HT1080 (cell line): ENCODE results near the gene RAD51B. TPM values are rescaled to one million over a fixed set of nuclear protein-coding genes. Genes with fewer than 3 reads are reported as not detected.

ENCODE experiments used
- DNase-seq: peaks from one replicate; pipeline ENCODE4 v3.0.0-alpha.2; 2015; ENCODE audit warnings: low read depth
- total RNA-seq: library from RNA; depleted of rRNA; stranded (reverse); fragments of >200 nt; shearing (Covaris generic); gene quantifications from 2 replicates; pipeline ENCODE4 v1.2.3, GENCODE V29; 2014

RAD51B gene
- total RNA-seq, 1 experiment from 2014 or later: 8.5 TPM

DNA sequence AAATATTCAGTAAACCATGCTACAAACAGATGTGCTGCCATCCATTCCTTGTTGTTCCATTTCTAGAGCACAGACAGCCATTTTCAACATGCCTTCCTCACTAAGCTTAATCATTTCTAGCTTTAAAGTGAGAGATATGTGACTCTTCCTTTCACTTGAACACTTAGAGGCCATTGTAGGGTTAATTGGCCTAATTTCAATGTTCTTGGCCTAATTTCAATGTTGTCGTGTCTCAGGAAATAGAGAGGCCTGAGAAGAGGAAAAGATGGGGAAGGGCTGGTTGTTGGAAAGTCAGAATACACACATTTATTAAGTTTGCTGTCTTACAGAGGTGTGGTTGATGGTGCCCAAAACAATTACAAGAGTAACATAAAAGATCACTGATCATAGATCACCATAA is 538.2 kb downstream of the RAD51B start:
- no peak for DNase-seq

DNA sequence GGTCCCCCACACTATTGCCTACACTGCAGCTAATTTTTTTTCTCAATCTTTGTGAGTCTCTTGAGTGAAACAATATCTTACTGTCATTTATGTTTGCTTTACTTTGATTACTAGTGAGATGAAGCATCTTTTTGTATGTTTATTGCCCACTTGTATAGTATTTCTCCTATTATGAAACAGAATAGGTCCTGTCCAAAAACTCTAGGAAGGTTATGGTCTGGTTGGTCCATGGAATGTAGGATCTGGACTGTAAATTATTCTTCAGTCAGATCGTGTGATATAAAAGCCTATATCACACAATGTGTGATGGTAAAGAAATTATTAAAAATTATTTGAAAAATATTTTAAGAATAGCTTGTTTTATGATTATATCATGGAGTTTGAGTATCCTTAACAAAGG is 538.9 kb downstream of the RAD51B start:
- no peak for DNase-seq

DNA sequence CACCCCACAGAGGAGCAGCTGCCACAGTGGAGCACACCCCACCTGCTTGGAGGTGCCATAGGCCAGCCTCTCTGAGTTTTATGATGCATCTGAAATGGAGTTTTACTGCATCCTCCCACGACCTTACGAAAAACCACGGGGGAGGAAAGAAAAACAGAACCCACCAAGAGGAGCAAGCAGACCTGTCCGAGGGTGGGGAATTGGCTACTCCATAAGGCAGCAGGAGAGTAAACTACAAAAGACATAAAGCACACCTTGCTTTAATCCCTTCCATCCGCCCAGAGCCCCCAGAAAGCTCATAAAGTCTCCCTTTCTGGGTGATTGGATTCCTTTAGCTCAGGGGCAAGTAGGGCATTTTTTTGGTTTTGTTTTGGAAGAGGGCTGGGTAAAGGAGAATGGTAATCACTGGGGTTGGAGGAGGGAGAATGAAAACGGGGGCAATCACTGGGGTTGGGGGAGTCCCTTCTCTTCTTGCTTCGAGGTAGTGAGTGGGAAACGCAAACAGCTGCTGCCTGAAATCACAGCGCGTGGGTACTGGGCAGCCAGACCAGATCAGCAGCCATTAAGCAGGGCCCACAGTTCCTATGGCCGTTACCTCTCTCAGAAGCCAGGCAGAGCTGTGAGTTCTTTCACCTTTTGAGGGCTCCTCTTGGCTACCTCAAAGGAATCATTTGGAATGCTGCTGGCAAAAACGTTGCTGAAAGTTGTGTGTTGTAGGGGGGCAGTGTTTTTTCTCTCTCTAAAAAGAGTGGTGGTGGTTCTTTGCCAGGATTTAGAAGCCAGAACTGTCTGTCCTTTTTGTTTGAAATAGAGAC is 539.6 kb downstream of the RAD51B start:
- no peak for DNase-seq

DNA sequence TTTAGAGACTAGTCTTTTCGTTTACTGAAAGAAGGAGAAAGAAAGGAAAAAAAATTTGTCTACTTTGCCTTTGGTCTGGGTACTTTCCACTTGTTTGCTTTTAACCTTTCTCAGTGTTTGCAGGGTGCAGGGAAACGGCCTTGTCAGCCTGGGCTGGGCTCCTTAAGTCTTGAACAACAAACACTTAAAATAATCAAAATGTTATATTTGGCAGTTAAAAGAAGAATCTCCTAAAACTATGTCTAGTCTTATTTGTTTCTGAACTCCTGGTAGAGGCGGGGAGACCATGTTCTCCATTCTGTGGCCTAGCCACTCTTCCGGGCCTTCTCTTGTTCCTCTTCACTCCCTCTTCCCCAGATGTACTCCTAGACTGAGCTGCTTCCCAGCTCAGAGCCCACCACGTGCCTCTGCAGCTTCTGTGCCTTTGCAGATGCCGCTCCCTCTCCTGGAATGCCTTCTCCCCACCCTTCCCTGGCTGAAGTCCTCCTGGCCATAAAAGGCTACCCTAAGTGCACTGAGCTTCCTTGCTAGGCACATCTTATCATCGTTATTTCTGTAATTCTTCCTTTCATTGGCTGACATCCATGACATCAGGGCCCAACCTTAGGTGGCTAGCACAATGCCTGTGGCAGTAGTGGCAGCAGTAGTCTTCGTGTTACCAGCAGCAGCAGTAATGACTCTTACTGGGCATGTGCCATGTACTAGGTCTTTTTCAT is 540.4 kb downstream of the RAD51B start:
- no peak for DNase-seq

DNA sequence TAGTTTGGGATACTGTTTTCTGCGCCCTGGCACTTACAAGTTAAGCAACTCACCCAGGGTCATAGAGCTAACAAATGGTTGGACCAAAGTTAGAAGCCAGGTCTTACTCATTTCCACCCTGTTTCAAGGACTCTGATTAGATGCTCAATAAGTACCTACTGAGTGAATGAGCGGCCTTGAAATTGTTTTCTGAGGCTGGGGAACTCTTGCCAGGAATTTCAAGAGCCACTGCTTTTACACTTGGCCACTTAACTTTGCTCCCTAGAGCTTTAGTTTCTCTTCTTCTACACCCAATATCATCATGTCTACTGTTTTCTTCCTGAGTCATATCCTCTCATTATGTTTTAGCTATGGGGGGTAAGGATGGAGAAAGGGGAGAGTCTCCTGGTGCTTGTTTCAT is 541.7 kb downstream of the RAD51B start:
- peak; percentile 79 for DNase-seq

DNA sequence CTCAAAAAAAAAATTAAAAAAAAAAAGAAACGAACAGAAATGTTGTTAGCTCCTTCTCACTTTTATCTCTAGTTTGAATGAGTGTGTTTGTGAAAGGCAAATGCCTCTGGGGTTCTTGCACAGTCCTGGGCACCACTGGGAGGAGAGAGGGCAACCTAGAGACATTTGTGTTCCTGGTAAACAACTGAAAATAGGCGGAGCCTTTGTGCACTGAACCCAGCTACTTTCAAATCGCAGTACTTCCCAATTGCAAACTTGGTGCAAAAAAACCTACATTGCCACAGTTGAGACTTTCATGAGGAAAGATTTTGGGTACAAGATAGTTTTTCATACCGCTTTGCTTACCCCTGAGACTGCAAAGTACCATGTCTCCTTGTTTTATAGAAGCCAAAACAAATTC is 543.3 kb downstream of the RAD51B start:
- no peak for DNase-seq

DNA sequence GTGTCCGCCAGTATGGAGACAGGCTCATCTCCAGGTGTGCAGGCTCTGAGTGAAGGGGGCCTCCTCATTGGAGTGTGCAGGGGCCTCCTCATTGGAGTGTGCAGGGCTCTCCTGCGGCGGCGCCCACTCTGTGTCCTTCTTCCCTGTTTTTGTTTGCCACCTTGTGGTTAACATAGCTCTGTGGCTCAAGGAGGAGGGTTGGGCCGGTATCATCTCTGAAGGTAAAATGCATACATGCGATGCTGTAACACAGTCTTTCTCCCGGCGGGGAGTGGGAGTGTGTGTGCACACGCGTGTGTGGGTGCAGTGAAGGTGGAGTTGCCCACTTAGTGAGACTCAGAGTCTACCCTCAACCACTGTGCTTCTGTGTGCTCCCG is 543.9 kb downstream of the RAD51B start:
- no peak for DNase-seq

DNA sequence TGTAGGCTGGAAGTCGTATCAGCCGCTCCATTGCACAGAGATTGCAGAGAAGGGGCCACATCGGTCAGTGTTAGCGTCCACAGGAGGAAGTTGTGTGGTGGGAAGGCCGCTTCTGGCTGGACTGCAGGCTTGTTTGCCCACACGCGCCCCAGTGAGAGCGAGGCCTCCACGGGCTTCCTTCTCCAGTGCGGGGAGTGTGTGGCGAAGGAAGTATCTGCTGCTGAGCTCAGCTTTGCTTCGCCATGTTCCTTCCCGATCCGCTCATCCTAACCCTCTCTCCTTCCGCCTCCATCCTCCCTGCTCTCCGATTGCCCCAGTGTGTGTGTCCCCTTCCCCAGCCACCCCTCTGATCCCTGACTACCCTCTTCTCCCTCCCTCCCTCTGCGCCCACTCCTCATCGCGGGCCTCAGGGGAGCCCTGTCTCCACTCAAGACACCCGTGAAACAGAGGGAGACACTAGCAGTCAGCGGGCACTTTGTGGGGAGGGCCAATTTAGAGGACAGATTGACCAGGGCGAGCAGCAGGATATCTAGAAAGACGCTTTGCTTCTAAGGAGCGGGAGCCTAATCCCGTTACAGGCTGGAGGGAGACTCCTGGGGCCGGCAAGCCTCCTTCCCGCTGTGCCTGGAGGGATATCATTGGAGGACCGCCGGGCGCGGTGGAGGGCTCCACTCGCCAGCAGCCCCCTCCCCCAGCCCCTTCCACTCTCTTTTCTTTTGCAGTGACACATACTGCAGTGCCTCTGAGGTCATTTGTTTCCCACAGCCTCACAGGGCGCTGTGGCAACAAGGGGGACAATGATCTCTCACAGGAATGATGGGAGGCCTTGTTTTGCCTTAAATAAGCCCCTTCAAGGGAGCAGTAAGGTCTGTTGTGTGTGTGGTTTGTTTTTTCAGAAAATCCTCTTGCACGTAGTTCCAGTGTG is 544.5 kb downstream of the RAD51B start:
- peak; percentile 17 for DNase-seq

DNA sequence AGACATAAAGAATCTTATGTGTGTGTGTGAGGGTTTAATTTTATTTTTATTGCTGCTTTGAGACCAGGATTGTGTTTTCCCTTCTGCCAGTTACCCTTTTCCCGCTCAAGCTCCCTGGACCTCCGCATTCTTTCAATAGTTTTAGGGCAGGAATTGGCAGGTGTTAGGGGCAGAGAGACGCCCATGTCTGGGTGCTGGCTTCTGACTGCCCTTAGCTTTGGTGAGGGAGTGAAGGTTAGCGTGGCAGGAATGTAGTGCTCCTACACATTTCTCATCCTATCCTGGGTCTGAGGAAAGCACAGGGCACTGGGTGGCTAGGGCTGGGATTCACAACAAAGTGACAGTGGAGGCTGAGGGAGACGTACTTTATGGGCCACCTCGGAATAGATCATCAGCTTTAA is 545.2 kb downstream of the RAD51B start:
- no peak for DNase-seq

DNA sequence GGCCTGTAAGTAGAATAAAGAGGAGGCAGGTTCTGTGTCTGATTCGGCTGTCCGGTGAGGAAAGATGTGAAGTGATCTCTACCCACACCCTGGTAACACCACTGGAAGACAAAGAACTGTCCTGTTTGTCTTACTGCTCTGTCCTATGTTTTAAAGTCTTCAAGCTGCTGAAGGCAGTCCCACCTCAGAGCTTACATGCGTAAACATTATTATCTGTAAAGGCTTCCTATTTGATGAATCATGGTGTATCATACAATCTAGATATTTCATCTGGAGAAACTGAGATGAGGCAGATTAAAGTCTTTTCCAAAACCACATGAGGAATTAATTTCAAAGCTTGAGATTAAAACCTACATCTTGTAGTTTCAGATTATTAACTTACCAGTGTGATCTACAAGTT is 545.6 kb downstream of the RAD51B start:
- peak; percentile 65 for DNase-seq

DNA sequence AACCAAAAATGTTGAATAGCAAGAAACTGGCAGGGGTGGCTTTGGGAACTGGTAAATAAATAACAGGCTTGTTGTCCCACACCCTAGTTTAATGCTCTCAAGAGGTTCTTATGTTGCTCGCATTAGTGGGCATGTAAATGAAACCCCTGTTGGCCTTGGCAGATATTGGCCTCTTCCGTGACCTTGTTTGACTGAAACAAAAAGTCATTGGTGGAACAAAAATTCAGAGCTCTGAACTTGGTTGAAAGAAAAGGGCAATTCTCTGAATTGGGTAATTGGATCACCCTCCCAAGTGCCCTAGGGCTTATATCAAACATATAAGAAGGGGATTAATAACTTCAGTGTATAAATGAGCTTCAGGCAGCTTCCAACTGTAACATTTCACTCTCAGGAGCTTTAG is 547.1 kb downstream of the RAD51B start:
- no peak for DNase-seq

DNA sequence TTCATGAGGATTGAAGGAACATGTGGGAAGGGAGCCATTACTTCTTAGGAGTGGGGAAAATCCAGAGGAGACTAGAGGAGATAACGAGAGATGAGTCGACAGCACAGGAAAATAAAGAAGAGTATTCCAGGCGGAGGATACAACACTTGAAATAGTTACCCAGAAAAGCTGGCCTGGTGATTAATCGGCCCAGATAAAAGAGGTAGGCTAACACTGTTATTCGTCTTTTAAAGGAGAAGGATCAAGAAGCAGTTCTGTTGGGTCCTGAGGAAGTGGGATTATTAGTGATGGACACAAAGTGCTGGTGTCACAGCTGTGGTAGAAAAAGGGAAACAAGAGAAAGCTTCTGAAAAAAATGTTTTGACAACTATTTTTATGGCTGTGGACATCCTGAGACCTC is 548.0 kb downstream of the RAD51B start:
- DNase-seq: no peak

DNA sequence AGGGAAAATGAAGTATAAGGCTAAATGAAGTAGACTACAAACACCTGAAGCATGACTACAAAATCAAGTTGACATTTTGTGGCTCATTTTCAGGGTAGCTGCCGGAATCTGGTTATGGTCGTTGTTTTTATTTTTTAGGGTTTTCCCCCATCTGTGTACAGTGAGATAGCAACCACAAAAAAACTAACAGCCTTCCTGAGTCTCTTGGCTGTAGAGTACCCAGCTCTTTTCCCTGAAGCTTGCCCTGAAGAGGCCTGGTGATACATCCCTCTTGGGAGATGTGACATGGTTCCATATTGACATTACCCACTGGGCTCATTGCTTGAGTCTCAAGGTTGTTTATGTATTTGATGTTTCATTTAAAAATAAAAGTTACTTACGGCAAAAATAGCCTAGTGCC is 549.3 kb downstream of the RAD51B start:
- no peak for DNase-seq

DNA sequence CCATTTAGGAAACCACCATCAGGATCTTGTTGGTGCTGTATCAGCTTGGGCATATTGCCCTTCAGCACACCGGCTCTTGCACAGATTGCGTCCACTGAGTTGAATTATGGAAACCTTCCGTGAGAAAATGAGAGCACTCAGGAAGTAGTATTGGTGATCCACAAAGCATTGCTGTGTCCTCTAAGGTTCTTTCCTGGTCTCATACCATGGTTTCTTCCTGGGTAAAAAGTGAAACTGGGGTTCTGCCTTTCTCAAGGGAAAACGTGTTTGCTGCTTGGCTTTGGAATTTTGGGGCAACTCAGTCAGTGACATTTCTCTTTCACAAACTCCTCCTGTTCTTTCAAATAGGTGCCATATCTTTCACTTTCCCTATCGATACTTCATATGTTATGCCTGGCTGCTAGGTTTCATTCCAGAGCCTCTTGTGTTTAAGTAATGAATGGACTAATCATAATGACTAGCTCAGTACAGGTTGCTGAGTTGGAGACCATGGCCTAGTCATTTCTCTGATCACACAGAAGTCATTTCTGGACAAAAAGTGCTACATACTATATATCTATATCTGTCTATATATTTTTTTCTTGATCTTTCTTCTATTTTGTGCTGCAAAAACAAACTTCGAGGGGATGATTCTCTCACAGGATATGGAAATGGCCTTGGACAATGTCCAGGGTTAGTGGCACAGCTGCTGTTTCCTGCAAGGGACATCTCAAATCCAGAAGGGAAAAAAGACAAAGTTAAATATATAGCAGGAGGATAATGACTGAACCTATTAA is 549.9 kb downstream of the RAD51B start:
- no peak for DNase-seq

DNA sequence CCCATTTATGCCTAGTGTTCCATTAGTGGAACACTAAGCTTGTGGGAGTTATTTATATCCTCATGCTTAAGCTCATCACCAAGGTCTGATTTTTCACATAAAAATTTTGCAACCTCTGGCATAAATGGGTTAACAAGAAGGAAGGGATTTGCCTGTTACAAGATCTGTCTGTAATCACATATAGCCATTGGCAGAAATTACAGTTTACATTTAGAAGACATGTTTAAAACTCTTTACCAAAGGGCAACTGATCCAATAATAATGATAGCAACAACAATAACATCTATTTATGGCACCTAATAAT is 550.4 kb downstream of the RAD51B start:
- no peak for DNase-seq

DNA sequence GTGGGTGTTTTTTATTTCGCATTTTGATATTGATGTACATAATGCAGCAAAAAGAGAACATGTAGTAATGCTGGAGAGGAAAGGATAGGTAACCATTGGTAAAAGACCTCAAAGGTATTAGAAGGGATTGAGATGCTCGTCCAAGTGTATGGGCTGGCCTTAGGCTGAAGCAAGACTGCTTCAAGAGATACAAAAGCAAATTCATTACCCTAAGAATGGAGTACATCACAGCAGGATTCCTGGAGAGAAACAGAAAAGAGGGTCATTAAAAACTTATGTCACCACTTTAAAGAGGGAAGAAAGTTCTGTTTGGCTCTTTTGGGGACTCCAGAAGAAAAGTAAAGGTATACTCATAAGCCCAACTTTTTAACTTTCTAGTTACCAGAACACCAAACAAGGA is 552.8 kb downstream of the RAD51B start:
- no peak for DNase-seq

DNA sequence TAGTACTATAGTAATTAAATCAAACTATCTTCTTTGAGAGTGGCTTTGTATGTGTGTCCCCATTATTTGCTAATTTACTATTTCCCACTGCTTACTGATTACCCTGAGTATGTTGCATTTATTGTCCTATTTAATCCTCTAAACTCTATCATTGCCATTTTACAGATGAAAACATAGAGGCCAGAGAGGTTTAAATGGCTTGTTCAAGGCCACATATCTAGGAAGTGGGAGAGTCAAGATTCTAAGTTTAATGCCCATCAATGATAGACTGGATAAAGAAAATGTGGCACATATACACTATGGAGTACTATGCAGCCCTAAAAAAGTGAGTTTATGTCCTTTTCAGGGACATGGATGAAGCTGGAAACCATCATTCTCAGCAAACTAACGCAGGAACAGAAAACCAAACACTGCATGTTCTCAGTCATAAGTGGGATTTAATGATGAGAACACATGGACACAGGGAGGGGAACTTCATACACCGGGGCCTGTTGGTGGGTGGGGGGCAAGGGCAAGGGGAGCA is 553.6 kb downstream of the RAD51B start:
- no peak for DNase-seq

DNA sequence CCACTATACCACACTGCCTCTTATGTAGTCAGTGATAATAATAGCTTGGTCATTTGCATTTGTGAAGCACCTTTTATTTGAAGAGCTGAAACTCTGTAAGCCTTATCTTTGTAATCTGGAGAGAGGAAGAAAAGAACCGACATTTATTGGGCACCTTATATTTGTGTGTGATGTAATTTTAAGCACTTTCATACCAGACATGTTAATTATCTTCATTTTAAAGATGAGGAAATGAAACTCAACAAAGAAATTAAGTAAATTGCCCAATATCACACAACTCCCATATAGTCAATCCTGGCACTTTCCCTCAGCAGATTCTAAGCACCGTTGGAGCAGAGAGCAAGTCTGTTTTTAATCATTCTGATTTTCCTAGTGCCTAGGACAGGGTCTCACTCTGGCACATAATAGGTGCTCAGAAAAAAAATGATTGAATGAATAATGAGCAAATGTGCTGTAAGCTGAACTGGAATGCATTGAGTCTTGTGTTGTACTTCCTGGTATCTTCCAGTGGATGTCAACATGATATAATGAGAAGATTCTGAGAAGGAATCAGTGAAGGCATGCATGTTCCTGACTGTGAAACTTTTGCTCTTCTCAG is 554.4 kb downstream of the RAD51B start:
- no peak for DNase-seq

DNA sequence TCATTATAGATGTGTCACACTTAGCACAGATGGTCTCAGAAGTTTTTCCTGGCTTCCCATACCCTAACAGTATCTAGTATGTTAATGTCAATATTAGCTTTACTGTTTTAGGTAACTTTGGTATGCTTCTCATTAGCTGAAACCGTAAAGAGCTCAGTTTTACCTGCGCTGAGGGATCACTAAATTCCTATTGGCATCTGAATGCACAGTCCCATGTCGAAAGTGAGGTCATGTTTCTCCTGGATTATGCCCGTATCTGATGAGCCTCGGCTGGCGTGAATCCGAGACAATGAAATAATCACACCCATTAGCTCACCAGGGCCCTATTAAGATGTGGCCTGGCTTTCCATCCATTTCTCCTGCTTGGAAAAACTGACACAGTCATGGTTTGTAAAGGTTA is 555.1 kb downstream of the RAD51B start:
- DNase-seq: no peak

DNA sequence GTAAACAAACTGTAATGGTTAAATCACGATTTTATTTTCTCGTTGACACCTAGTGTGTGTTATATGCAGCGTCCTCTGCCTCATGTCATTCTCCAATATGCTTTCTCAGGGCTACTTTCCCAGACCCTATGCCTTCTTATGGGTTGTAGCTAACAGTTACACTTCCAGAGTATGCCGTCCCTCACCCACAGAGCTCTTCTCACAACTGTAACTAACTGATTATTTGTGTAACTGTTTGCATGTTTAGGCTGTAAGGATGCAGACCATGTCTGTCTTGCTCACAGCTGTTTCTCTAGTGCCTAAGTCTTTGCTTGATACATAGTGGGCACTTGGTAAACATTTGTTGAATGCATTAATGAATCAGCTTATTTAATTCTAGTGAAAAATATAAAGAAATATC is 555.8 kb downstream of the RAD51B start:
- no peak for DNase-seq
